Epidermal melanocyte (primary cell): ENCODE results near the gene GALP.
"Not testable (repeated sequence)": the region's sequence is repeated elsewhere in the genome, so short reads cannot be mapped to it uniquely, and the experiment has no call there.

Experiments used
- DNase-seq: peaks from one replicate; pipeline ENCODE4 v3.0.0; 2011; ENCODE audit warnings: low spot score; ENCODE audit not compliant: insufficient read length

GALP gene

GRCh38 chr19:56191115-56191514, 15.3 kb downstream of the GALP start:
- no peak for DNase-seq

- DNase-seq: no peak
These were observed 15.9 kb downstream of the GALP start for GRCh38 chr19:56191711-56192110.

GRCh38 chr19:56193981-56194640, 18.3 kb downstream of the GALP start:
- no peak for DNase-seq

- DNase-seq: not testable (repeated sequence)
These were observed 21.8 kb downstream of the GALP start, which contains the start of gene ZSCAN5B for GRCh38 chr19:56197646-56198045. TSS of gene ZSCAN5B (minus strand) at chr19:56197783. CDS start at chr19:56193052, 4,731 bp downstream.

DNA sequence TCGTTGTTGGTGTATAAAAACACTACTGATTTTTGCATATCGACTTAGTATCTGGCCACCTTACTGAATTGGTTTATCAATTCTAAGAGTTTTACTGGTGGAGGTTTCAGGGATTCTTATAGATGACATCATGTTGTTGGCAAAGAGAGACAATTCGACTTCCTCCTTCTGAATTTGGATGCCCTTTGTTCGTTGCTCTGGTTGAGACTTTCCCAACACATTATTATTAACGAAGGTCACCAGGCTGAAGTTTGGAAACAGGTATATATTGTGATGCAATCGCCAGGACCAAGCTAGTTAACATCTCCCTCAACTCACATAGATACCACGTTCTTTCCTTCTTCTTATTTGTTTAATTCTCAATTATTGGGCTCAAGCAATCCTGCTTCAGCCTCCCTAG, 23.9 kb downstream of the GALP start:
- no peak for DNase-seq

DNA sequence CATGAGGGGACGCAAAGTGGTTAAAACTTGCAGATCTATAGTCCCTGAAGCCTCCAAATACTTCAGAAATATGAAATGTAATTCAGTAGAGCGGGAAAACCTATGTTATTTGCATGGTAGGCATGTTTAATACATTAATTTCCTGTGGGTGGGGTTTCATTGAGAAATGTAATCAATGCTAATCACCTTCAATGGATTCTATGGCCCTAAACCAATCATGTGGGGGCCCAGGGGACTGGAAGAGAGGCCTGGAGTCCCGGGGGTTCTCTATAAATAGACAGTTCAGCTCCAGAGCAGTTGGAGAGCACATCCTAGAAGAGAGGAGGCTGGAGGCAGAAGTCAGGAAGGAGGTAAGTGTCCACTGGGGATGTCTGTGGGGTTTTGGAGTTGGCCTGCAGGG, 26.2 kb downstream of the GALP start, which contains the start of gene ZSCAN5C:
ZSCAN5C (plus strand) TSS at position 301 of the 400 bp plus-strand sequence. CDS start 3,641 bp downstream, outside the sequence.
- no peak for DNase-seq

GRCh38 chr19:56207581-56207980, 31.8 kb downstream of the GALP start:
- not testable (repeated sequence) for DNase-seq

- DNase-seq: no peak
These were observed 33.3 kb downstream of the GALP start for GRCh38 chr19:56209091-56209490.

DNA sequence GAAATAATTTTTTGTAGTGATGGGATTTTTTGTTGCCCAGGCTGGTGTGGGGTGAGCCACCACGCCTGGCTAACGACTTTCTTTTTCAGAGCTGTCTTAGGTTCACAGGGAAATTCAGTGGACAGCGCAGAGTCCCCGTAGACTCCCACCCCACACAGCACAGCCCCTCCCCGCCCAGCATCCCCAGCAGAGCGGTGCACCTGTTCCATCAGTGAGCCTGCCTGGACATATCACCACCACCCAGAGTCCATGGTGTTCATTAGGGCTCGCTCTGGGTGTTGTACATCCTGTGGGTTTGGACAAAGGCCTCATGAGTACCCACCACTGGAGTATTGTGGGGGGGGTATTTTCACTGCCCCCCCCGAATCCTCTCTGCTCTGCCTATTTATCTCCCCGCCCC, 34.2 kb downstream of the GALP start:
- DNase-seq: not testable (repeated sequence)

GRCh38 chr19:56211718-56212117, 35.9 kb downstream of the GALP start:
- DNase-seq: no peak

GRCh38 chr19:56217039-56217949, 41.5 kb downstream of the GALP start:
- DNase-seq: no peak

DNA sequence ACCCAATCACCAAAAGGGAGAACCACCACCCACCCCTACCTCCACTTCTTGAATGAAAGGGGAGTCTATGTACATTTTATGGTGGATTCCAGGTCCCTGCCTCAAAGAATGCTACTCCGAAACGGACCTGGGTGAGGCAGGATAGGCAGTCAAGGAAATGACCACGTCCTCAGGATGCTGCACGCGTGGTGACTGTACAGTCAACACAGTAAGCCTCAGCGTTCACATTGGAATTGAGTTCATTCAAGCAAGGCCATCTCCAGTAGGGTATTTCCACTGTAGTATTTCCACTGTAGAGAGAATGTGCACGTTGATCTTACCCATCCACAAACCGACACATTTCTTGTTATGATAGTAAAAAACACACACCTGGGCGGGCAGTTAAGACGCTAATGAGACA, 43.2 kb downstream of the GALP start:
- no peak for DNase-seq

- DNase-seq: not testable (repeated sequence)
These were observed 45.6 kb downstream of the GALP start for GRCh38 chr19:56221442-56221841.

- DNase-seq: no peak
These were observed 46.0 kb downstream of the GALP start for GRCh38 chr19:56221851-56222250.

DNA sequence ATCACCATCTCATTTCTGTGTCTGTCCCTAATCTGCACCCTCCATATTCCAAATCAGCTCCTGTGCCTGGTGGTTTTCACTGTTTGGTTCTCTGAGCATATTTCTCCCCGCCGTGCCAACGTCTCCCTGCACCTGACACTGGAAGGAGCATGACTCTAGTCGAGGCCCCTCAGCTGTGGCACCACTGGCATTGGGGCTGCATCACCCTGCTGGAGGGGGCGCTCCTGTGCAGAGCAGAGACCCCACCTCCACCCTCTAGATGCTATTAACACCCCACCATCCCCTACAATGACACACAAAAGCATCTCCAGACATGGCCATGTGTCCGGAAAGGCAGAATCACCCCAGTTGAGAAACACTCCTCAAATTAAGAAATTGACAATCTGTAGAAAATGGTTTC, 47.1 kb downstream of the GALP start:
- no peak for DNase-seq

DNA sequence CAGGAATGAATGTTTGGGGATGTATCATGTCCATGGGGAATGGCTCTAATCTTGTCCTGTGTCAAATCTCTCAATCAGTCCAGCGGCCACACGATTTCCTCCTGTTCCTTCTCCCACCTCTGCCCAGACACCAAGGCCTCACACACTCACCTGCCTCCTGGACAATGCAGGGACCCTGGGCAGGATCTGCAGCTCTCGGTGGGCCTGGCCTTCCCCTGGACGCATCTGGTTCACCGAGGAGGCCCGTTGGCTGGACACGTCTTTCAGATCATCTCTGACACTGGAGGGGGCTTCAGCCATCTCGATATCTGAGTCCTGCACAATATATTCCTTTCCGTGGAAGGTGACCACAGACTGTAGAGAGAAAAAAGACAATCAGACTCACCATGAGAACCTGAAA, 47.7 kb downstream of the GALP start:
- DNase-seq: no peak
